Activated CD8-positive, alpha-beta memory T cell treated with anti-CD3 and anti-CD28 coated beads, Interleukin-2, amount 50 U/mL, for 1 hour (primary cell): ENCODE results near the gene LZTS2.

ENCODE experiments used
- DNase-seq: peaks from one replicate; pipeline ENCODE4 v3.0.0-alpha.2; 2020; ENCODE audit errors: extremely low read depth

LZTS2 gene

GRCh38 chr10:100978121-100978900, 21.3 kb upstream of the LZTS2 start:
- DNase-seq = no peak

- DNase-seq = no peak
Observed at GRCh38 chr10:100978901-100979195, 20.8 kb upstream of the LZTS2 start.

- no peak for DNase-seq
Observed at GRCh38 chr10:100979791-100980272, 19.8 kb upstream of the LZTS2 start.

- DNase-seq = no peak
Observed at GRCh38 chr10:100980311-100980710, 19.3 kb upstream of the LZTS2 start.

GRCh38 chr10:100980711-100981110, 18.9 kb upstream of the LZTS2 start:
- no peak for DNase-seq

GRCh38 chr10:100981178-100981772, 18.3 kb upstream of the LZTS2 start:
- no peak for DNase-seq

- no peak for DNase-seq
Observed at GRCh38 chr10:100982916-100983830, 16.4 kb upstream of the LZTS2 start.

- DNase-seq = no peak
Observed at GRCh38 chr10:100983868-100984671, 15.5 kb upstream of the LZTS2 start.

- DNase-seq = no peak
Observed at GRCh38 chr10:100984672-100985177, 14.9 kb upstream of the LZTS2 start.

- no peak for DNase-seq
Observed at GRCh38 chr10:100985336-100985735, 14.3 kb upstream of the LZTS2 start.

GRCh38 chr10:100986623-100986951, 13.0 kb upstream of the LZTS2 start:
- no peak for DNase-seq

- peak; percentile 58 for DNase-seq
Observed at GRCh38 chr10:100986952-100987684, 12.5 kb upstream of the LZTS2 start, which contains the start of the genes MRPL43 and TWNK. Gene MRPL43, minus strand, starts transcription at chr10:100987497. Its CDS starts 54 bp downstream, at chr10:100987443. Gene TWNK, plus strand, starts transcription at chr10:100987543. Its CDS starts 668 bp downstream, at chr10:100988211.

- no peak for DNase-seq
Observed at GRCh38 chr10:100987685-100988049, 11.9 kb upstream of the LZTS2 start.

- DNase-seq = no peak
Observed at GRCh38 chr10:100988166-100988565, 11.4 kb upstream of the LZTS2 start.

GRCh38 chr10:100989088-100989487, 10.5 kb upstream of the LZTS2 start:
- no peak for DNase-seq

GRCh38 chr10:100993986-100994708, 5.5 kb upstream of the LZTS2 start:
- no peak for DNase-seq

- no peak for DNase-seq
Observed at GRCh38 chr10:100995181-100995580, 4.4 kb upstream of the LZTS2 start.

- no peak for DNase-seq
Observed at GRCh38 chr10:100996678-100997359, 2.8 kb upstream of the LZTS2 start.
